ENCODE data around the gene CPN2.
A peak's percentile ranks its signal among the peaks of the same experiment; 100 is the strongest.

The CPN2 gene, protein sequence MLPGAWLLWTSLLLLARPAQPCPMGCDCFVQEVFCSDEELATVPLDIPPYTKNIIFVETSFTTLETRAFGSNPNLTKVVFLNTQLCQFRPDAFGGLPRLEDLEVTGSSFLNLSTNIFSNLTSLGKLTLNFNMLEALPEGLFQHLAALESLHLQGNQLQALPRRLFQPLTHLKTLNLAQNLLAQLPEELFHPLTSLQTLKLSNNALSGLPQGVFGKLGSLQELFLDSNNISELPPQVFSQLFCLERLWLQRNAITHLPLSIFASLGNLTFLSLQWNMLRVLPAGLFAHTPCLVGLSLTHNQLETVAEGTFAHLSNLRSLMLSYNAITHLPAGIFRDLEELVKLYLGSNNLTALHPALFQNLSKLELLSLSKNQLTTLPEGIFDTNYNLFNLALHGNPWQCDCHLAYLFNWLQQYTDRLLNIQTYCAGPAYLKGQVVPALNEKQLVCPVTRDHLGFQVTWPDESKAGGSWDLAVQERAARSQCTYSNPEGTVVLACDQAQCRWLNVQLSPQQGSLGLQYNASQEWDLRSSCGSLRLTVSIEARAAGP

DNA sequence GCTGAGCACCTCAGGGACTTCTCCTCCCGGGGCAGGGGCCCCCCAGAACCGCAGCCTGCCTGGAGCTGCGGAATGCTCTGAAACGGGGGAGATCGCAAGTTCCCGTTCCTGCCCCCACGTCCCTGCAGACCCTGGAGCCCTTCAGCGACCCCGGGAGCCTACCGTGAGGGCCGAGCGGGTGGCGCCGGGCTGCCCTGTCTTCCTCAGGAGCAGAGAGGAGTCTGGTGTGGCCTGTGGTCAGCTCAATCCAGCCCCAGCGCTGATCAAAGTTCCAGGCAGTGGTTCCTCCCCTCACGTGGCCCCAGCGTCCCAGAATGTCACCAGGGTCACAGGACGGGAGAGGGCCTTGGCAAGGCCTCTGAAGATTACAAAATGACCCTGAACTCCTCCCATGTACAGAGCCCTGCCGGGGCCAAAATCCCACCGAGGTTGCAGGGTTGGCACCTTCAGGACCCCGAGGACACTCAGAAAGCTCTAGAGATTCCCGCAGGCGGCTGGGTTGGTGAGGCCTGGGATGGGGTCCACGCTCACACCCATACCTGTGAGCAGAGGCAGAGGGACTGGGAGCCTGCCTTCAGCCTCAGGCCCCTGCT, at the start of gene CPN2:
Gene CPN2, minus strand, starts transcription at position 249 of the 593 bp plus-strand sequence. CDS start 8,626 bp downstream, outside the sequence.
- DNase-seq = no peak

GRCh38 chr3:194399874-194400411, 48.8 kb upstream of the CPN2 start:
- no peak for DNase-seq

DNA sequence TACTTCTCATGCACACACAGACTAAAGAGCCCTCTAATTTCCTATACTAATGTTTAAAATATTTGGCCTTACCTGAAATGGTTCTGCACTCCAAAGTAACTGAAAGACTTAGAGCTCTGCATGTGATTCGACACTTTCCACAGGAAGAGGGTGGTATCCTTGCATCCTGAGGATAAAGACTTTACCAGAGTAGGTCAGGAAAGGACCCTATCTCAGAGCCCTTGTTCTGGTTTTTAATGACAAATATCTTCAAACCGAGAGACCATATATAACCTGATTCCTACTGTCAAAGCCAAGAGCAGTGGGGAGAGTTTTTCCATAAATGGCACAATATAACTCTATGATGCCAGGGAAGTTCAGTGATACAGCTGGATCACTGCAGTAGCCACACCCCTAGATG, 48.0 kb upstream of the CPN2 start, which contains the start of gene GP5:
Gene GP5, minus strand, starts transcription at position 101 of the 400 bp plus-strand sequence. CDS start 984 bp downstream, outside the sequence.
- no peak for DNase-seq

GRCh38 chr3:194397757-194398312, 46.7 kb upstream of the CPN2 start:
- peak; percentile 16 for DNase-seq

DNA sequence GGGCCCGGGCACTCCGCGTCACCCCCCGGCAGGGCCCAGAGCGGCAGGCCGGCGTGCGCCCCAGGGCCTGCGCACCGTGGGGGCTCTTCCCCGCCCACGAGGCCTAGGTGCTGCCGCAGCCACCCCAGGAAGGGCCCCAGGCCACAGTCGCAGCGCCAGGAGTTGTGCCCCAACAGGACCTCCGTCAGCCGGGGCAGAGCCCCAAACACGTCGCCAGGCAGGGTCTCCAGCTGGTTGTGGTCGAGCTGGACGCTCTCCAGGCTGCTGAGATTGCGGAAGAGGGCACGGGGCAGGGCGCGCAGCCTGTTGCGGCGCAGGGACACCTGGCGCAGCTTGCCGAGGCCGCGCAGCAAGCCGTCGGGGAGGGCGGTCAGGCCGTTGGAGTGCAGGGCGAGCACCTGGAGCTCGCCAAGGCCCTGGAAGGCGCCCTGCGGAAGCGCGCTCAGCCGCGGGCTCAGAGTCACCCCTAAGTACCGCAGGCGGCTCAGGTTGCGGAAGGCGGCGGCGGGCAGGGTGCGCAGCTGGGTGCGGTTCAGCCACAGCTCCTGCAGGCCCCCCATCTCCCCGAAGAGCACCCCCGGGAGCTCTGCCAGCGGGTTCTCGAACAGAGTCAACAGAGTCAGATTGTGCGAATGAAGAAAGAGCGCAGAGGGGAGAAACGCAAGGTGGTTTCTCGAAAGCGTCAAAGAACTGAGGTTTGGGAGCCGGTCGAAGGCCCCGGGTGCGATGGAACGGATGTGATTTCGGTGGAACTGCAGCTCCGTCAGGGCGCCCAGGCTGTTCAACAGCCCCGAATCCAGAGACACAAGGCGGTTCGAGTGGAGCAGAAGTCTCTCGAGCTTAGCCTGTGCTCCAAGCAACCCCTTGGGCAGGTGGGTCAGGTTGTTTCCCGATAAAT, 46.0 kb upstream of the CPN2 start:
- DNase-seq = peak; percentile 8

GRCh38 chr3:194396539-194396858, 45.4 kb upstream of the CPN2 start:
- no peak for DNase-seq

DNA sequence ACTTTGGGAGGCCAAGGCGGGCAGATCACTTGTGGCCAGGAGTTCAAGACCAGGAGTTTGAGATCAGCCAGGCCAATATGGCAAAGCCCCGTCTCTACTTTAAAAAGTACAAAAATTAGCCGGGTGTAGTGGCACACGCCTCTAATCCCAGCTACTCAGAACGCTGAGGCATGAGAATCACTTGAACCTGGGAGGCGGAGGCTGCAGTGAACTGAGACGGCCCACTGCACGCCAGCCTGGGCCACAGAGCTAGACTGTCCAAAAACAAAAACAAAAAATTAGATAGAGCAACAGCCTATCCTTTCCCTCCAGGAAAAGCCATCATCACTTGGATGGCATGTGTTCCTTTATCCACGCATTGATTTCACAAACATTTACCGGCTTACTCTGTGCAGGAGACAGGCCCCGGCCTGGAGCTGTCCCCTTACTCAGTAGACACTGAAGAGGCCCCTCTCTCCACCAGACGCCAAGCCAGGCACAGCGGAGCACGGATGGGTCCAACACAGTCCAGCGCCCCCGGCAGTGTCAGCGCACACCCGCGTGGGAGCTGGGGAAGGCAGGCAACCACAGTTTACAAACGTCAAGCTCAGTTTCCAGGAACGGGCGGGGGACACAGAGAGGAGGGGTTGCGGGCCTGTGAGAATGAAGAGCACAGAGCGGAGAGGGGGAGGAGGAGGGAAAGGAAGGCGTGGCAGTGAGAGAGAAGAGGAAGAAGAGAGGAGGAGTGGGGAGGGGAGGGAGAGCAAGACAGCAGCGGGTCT, 44.8 kb upstream of the CPN2 start:
- peak; percentile 50 for DNase-seq

DNA sequence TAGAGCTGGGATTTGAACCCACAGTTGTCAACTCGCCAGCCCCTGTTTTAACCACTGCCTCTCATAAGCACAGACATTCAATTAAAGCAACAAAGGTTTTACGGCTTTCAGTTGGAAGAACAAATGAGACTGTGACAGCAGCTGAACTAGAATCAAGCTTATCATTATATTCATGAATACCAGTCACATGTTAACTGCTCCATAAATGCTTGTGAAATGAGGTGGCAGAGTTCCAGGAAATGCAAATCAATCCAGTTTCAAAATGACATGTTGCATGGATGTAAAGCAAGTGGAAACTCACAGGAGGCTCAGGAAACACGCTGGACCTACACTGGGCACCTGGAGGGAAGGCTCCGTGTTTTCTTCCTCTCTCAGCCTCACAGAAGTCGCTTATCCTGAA, 44.1 kb upstream of the CPN2 start:
- DNase-seq = no peak

- no peak for DNase-seq
These were observed 41.4 kb upstream of the CPN2 start for GRCh38 chr3:194392576-194392975.

DNA sequence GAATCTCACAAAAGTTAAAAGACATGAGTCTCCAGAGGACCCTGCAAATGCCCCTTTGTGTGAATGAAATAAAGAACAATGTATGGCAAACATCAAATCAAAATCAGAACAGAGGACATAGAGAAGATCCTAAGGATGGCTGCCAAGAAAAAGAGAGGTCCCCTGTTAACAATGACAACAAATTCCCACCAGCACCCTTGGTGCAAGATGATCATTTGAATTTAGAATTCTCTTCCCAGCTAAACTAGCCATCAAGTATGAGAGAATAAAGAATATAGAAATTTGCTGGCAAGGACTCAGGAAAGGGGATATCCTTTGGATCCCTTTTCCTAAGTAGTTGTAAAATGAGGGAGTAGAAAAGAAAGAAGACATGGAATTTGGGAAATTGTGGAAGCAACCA, 39.7 kb upstream of the CPN2 start:
- no peak for DNase-seq

GRCh38 chr3:194389269-194389668, 38.1 kb upstream of the CPN2 start:
- no peak for DNase-seq

GRCh38 chr3:194387926-194388418, 36.8 kb upstream of the CPN2 start:
- DNase-seq = no peak

- no peak for DNase-seq
These were observed 36.1 kb upstream of the CPN2 start for GRCh38 chr3:194387276-194387675.

DNA sequence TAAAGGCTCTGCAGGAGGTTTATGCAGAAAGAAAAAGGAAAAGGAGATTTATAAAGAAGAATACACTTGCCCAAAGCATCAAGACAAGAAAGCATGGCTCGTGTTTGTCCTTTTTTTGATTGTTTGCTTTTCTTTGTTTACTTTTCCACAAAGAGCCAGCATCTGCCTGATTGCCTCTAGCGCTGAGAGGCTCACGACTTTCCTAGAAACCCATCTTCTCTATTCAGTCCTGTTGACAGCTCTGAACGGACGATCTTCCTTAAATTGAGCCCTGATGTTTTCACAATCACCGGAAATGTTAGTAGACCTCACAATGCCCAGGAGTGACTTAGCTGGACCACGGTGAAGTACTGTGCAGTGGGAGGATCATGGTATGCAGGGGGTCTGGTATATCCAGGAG, 35.5 kb upstream of the CPN2 start:
- no peak for DNase-seq

GRCh38 chr3:194386066-194386465, 34.9 kb upstream of the CPN2 start:
- DNase-seq = no peak

DNA sequence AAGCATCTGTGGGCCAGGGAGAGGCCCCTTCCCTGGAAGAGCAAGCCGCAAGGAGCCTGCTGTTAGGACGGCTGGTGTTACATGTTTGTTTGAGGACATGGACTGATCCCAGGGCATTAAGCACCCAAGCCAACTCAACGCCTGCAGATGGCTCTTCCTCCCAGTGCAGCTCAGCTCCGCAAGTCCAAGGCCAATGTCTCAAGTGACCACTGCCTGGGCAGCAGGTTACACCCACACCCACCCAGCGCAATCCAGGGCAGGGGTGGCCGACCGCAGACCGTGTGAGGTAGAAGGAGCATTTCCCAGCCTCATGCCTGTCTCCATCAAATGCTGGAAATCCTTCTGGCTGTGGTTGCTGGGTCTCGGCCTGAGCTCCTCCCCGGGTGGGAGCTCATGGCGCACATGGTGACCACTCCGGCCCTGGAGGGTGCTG, 33.5 kb upstream of the CPN2 start:
- no peak for DNase-seq

GRCh38 chr3:194384156-194384555, 33.0 kb upstream of the CPN2 start:
- DNase-seq = no peak

DNA sequence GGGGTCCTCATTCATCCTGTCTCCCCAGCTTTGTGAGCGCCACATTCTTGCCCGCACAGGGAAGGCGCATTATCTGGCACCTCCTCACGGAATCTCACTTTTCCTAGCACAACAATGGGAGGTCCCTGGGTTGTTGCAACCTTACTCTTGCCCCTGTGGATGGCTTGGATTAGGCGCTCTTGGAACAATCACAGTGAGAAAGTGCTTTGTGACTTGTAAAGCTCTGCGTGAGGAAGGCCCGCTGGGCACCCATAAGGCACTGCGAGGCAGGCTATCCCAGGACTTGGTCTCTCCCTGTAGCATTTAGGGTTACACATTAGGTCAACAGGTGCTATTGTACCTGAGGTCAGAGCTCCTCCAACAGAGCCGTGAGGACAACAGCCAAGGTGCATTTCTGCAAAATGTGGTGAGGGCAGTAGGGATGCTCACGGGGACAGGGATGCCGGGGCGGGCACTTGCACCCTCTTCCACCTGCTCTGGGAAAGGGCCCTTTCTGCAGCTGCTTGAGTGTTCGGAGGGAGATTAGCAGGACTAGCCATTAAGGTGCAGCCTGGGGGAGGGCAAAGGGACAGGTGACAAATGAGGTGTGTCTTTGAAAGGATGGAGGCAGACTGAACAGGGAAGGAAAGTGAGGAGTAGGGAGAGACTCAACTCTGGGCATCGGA, 32.3 kb upstream of the CPN2 start:
- no peak for DNase-seq

DNA sequence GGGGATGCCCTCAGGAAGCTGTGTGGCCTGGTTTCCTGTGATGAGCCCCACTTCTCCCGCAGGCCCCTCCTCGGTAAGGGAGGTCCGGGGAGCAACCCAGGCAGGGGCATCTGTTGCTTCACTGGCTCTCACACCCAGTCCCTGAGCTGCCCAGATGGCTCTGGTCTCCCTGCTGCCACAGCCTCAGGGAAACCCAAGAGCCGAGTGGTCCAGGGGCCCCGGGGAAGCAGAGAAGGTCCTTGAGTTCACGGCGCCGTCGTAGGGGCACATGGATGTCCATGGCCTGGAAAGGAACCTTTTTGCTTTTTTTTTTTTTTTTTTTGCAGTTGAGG, 31.7 kb upstream of the CPN2 start:
- no peak for DNase-seq

GRCh38 chr3:194382196-194382891, 31.2 kb upstream of the CPN2 start:
- no peak for DNase-seq

- DNase-seq = no peak
These were observed 30.3 kb upstream of the CPN2 start for GRCh38 chr3:194381460-194381875.
